NT2/D1 (cell line): Measurements from ENCODE around the gene DYRK1A.

Source experiments
- SUZ12 ChIP-seq: IDR thresholded peaks from 2 replicates; pipeline ENCODE4 v1.6.1; 2011; ENCODE audit not compliant: insufficient read length, insufficient read depth; ENCODE audit errors: extremely low read depth
- YY1 ChIP-seq: IDR thresholded peaks from 2 replicates; pipeline ENCODE4 v1.6.1; 2011; ENCODE audit not compliant: insufficient read length, insufficient read depth
- ZNF274 ChIP-seq: IDR thresholded peaks from 2 replicates; pipeline ENCODE4 v1.6.1; 2011; ENCODE audit warnings: mild to moderate bottlenecking, low read depth, low read length

DNA sequence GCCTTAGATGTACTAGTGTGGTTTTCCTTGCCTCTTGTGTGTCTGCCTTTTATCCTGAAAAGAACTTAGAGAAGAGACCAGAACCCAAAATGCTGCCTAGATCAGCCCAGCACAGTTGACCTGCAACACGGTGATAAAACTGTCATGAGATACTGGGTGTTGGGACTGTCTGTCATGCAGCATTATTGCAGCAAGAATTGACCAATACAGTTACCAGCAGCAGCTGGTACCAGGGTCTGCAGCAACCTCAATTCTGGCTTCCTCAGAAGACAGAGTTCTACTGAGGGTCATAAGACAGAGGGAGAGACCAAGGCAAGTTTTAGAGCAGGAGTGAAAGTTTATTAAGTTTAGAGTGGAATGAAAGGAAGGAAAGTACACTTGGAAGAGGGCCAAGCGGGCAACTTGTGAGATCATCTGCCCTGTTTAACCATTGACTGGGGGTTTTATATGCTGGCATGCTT, 182.0 kb downstream of the DYRK1A start:
- TF ChIP-seq YY1 (no peak), SUZ12 (no peak), ZNF274 (no peak)
